GM19351 (cell line): ENCODE data around the gene FYB1.

Experiments used
- ATAC-seq: cut with Tn5 transposase; IDR thresholded peaks from one replicate; pipeline ENCODE4 v1.9.1; 2021; ENCODE audit warnings: mild to moderate bottlenecking, moderate library complexity; ENCODE audit not compliant: unreplicated experiment

FYB1 gene

DNA sequence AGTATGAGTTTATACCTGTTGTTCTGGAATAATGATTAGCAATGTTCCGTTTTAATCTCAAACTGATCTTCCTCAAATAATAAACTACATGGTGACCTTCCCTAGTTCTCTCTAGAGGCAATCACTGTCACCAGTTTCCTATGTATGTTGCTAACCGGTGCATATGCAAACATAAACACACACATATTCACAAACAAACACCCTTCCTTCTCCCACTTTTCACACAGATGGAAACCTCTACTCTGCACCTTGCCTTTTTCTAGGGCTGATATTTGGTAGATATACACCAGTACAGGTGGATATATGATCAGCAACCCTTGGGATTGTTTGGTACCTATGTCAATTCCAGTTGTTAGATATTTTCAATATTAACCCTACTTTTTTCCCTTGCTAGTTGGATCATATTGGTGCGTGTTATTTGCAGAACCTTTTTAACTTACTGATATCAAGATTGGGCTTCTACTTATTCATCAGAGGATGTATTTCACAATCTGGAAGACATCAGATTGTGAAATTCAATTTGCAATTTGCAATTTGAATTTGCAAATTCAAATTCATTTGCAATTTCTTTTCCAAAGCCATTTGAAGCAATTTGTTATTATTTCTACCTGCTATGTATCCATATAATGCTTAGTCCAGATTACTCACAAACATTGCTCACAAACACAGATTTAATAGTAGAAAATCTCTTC, 12.6 kb downstream of the FYB1 start:
- ATAC-seq, result no peak

DNA sequence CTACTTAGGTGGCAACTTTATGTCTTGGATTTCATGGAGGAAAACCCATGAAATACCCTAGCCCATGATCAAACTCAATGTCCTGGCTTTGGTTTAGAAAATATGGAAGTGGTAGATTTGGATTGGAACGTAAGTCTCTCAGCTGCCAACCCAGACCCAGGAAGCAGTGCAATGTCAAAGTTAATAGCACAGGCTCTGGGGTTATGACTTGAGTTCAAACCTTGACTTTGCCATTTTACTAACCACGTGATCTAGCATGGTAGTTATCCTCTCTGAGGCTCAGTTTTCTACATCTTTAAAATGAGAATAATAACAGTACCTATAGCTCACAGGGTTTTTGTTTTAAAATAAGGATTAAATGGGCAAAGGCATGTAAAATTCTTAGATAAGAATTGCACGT, 13.8 kb downstream of the FYB1 start:
- ATAC-seq, result no peak

DNA sequence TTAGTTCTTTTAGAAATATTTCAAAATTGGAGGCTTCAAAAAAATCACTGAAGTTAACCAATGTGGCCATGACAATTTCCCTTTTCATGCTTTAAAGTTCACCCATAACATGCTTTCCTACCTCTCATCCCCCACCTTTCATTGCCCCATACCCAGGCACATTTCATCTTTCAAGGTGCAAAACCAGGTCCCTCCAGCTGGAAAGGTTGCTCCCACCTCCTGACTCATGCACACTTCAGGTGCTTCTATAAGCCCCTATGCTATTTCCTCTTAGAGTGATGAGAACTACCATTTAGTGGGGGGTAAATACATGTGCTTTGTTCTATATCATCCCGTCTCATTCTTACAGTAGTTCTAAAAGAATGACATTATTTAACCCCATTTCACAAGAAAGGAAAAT, 15.4 kb downstream of the FYB1 start:
- ATAC-seq, result no peak

DNA sequence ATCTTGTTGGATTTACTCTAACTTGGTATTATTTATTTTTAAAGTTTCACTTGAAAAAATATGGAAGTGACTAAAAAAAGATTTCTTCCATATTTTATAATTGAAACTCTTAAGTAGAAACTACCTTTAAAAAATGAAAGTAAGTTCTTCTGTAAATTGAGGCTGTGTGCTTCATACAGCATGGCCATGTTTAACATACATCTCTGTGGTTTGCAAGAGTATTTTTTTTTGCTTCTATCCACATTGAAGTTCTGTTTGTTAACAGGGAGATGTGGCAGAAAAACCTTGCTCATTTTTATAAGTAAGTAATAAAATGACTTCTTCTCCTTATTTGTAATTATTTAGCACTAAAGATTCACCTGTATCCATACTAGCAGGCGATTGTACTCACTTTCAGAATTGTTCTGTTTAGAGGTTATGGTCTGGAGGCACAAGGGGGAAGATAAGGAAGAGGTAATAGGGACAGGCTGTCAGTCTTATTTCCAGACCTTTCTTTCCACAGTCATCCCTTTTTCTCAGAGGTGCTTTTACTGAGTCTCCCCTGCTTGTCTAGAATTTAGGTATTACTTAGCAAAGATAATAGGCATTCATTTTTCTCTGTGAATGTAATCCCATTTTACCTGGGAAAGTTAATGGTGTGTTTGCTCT, 16.0 kb downstream of the FYB1 start:
- peak; percentile 46 for ATAC-seq

DNA sequence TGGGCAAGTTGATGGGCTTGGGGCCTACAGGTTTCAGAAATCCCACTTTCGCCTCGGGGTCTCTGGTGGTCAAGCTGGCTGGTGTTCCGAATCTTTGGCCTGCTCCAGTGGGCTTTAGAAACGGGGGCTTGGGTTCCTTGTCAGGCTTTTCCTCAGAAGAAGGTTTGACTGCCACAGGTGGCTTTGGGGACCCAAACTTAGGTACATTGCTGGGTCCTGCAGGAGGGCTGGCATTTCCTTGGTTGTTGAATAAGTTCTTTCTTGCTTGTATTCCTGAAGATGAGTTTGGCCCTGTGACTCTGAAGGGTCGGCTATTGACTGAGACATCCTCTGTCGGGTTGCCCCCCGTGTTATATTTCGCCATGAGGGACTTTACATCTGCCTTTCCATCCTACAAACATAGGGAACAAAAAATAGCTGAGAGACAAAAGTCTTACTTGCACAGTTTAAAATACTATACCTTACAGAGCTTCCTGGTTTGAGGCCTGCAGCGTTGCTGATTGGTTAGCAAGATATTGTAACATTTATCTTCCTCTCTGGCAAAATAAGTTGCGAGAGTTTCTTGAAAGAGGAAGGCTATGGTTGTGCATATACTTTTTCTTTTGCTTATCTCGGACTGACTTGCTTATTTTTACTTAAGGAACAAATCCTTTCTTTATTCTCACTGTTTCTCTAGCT, 16.6 kb downstream of the FYB1 start:
- ATAC-seq, result no peak

DNA sequence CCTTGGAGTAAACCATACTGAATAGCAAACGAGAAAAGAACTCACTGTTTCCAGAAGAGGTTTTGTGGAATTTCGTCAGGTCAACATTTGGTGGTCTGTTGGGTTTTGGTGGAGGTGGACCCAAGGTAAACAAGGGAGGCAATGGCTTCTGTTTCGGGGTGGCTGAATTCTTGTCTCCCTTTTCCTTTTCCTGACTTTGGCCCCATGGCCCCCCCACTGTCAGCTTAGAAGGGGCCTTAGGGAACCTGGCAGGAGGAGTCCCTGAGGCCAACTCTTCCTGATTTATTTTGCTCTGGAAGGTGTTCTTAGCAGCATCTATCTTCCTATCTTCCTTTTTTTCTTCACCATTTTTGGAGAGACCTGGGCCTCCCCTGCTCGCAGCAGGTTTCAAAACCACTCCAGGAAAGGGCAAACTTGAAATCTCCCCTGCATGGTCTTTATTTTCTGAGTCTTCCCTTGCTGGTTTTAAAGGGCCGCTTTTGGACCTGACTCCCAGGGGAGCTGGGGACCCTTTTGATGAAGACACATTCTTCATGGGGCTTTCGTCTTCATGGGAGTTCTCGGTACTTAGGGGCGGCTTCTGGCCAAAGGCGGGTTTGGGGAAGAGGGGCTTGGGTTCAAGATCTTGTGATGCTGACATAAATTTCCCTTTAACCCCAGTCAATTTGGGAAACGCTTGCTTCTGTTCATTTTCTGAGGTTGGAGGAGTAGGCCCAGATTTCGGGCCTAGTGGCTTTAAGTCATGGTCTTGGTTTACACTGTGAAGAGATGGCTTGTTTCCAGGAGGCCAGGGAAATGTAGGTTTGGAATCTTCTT, 17.4 kb downstream of the FYB1 start:
- no peak for ATAC-seq

DNA sequence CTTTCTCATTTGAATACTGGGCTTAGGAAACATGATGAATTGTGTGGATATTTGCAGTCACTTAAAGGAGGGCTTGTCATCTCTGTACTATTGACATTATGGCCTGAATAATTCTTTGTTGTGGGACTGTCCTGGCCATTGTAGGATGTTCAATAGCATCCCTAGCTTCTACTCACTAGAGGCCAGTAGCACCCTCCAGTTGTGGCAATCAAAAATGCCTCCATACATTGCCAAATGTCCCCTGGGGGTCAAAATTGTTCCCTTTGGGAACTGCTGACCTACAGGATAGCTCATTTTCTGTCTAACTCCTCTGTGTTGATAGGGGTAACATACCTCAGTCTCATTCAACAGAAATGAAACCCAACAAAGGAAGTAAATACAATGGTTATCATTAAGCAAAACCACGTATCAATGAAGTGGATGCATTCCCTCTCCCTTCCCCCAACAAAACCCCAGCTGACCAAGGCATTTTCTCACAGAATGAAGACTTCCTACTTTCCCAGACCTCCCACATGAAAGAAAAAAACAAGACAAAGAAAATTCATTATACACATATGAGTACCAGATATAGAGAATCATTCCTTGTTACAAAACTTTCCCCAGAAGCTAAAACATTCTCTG, 18.1 kb downstream of the FYB1 start:
- no peak for ATAC-seq

DNA sequence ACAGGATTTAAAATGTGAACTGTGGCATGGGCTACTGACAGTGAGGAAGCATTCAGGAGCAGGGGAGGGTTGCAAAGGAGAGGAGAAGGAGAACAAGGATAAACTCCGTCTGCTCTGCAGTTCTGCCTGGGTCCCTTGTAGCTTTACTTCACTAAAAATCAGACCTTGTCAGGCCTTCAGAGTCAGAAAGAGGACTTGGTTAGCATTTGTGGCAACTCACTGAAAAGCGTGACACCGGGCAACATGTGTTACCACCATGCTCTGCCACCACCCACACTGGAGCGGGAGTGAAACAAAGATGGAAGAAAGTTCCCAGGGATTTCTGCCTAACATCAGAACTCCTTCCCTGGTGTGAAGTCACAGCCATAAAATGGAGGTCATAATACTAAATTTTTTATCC, 19.3 kb downstream of the FYB1 start:
- ATAC-seq, result no peak

DNA sequence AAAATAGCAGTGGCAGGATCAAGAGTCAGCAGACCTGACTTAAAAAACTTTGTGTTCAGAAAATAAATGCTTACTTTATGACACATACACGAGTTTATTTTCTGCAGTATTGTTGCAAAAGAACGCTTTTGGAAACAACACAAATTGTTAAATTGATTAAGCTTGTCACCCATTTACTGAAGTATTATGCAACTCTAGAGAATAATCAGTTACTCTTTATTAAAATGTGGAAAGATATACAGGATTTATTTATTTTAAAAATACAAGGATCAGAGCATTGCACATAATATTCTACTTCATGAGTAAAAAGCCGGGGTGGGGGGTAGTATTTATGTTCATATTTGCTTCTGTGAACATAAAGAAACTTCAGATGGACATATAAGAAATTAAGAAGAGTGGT, 20.0 kb downstream of the FYB1 start:
- no peak for ATAC-seq

DNA sequence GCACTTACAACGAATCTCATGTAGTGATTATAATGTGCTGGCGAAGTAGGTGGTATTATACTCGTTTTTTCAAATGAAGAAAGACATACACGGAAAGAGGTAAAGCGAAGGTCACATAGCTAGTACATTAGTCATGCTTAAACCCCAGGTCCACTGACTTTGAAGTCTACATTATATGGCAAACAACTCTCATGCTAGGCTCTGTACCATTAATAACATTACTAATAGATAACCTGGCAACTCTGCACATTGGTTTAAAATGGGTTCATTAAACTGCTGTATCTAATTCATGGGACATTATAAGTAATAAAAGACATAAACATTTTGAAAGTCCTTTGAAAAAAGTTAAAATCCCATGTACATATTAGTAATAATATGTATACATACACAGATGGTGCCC, 21.2 kb downstream of the FYB1 start:
- ATAC-seq, result no peak

DNA sequence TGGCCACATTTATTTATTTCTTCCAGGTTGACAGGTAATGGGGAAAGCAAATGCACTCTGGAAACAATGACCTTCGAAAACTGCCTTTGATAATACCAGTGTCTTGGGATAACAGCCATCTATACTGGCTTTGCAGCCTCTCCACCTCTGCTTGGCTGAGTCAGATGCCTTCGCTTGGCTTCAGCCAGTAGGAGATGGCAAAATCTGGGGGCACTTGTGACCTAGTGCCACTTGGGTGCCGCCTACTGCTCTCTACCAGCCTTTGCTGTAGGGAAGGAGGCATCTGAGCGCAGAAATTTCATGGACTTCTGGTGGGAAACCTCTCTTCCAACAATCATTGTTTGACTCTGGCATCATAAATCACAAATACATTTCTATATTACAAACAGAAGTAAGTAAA, 21.8 kb downstream of the FYB1 start:
- ATAC-seq, result no peak

DNA sequence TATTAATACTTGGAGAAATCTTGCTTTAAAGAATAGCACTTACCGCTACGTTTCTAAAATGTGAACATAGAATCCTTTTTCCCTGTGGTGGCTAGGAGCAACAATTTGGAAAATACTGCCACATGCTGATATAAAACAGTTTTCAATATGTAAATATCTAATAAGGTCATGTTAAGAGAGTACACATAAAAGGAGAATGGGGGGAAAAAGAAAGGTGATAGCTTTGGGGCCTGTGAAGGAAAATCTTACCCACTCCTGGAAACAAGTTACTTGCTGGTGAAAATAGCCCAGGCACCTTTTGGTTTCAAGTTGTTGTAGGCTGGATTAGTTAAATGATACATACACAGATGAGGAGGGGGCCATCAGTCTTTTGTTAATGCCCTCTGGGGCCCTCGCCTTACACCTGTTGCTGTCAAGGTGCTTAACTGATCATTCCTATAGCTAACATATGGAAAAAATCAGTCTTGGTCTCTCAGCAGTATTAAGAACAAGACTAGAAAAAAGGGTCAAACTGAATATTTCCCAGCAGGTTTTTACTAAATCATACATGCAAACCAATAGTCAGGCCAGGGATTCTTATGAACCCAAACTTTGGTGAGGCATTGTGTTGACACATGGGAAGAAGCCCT, 24.1 kb downstream of the FYB1 start:
- ATAC-seq, result no peak

DNA sequence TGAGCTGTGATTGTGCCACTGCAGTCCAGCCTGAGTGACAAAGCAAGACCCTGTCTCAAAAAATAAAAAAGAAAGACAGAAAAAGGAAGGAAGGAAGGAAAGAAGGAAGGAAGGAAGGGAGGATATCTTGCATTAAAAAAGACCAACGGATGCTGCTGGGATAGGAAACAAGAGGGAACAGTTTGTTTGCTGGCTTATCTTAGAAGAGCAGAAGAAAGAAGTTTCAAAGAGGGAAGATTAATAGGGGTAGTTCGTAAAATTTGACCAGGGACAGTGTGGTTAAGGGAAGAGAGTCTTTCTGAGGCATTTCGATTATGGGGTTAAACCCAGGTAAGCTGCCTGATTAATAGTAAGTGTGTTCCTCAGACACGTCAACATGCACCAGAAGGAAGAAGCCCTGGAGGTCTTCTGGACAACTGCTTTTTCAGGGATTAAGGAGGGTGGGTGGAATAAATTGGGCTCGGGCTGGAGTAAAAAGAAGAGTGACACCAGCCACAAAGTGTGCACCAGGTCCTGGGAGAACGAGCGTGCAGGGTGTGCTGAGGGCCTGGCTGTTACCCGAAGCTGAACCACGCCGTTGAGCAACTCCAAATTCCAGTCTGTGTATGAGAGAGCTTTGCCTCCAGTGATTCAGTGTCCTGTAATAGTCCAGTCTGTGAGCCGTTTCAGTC, 24.8 kb downstream of the FYB1 start:
- ATAC-seq, result no peak

DNA sequence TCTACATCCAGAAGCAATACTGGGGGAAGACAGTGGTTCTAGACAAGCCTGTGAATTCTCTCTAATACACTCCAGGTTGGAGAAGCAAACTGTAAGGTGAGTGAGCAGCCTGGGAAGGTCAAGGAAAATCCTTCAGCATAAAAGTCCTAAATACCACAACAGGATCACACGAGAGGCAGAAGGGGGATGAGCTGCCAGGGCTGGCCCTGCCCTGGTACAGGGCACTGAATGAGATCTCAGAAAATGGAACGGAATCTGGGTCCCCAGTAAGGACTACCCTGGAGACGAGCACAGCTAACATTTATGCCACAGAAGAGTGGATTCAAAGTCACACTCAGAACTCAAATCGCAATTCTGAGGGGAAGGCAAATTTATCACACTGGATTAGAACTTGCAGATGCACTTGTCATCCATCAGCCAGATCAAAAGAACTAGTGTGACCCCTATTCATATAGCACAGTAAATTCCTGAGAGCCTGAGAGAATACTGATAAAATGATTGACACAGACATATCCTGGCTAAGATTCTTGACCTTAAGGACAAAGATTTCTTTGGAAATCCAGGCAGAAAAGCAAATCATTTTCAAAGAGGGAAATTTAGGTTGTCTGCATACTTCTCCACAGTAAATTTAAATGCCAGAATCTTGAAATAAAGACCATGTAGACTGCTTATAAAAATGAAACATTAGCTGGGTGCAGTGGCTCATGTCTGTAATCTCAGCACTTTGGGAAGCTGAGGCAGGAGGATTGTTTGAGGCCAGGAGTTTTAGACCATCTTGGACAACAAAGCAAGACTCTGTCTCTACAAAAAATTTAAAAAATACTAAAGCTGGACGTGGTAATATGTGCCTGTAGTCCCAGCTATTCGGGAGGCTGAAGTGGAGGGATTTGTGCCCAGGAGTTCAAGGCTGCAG, 25.6 kb downstream of the FYB1 start:
- no peak for ATAC-seq

DNA sequence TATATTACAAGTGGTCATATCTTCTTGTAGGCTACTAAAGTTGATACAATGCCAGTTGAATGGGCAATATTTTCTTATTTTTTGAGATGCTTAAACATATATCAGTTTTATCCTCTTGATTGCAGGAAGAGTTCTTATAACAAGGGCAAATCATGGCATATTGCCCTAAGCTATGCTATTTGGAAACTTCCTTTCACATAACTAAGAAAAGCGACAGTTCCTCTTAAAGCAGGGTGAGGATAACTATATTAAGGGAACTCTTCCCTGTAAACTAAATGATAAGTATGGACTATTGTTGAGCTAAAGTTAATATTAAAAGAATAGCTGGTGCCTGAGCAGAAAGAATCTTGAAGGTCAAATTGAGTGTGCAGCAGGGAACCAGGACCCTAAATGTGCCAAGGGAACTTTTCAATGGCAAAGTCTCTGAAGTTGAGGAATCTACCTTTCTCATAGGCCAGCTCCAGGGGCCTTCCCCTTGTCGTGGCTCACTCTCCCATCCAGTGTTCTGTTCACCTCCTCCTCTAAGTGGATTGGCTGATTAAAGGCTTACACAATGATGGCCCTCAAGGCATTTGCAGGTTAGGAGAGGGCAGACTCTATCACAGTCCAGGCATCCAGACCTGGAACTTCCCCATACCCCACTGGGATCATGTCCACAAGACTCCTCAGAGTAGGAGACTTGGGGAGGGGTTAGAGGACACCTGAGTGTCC, 26.8 kb downstream of the FYB1 start:
- no peak for ATAC-seq

DNA sequence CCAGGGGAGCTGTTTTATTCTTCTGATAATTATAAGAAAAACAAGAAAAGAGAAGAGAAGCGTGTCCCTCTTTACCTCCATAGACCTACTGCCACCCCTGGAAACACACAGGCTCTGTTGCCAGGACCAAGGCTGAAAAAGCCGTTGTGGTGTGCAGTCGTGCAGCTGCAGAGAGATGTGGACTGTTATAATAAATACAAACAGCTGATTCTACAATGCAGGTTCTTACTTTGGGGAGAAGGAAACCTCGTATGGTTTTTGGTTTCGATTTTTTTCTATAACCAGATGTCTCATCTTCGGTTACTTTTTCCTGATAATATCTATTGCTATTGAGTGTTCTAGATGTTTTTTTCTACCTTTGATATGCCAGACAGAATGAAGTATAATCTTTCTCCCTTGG, 28.1 kb downstream of the FYB1 start:
- peak; percentile 67 for ATAC-seq

DNA sequence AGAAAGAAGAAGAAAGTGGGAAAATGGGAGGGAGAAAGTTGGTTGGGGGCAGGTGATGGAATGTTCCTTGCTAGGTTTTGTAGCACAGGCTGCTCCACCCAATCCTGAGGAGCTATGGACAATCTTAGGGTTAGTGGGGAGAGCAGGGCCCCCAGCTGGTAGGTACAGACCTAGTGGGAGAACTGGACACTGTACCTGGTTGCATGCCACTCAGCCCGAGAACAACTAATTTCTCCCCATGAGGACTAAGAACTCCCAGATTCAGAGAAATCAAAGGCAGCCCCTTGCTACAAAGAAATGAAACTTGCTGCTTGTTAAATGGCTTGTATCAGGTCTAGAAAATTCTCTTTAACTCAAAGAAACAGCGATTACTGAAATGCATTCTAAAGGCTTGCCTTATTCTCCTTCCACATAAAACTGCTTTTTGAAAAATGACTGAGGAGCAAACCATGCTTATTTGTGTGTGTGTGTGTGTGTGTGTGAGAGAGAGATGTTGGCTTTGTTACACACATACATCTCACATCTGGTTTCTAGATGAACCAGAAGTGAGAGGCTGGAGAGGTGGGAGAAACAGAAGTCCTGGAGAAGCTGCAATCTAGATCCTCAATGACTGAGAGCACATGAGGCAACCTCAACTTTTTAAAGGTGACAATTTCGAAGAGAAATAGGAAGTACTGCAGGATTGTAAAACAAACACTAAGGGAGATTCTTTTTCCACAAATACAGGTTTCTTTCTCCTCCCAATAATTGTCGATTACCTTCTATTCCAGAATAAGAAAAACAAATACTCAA, 28.9 kb downstream of the FYB1 start:
- ATAC-seq, result no peak
